ENCODE measurements around the gene DENND1C.

DENND1C gene

GRCh38 chr19:6418562-6418932 is 63.0 kb downstream of the DENND1C start:
- DNase-seq, result no peak

- no peak for DNase-seq
Observed at GRCh38 chr19:6417713-6418561, 63.6 kb downstream of the DENND1C start.
